Glutamatergic neuron (in vitro differentiated cells): ENCODE results near the gene HNF1B. TPM values are rescaled to one million over a fixed set of nuclear protein-coding genes. Genes with fewer than 3 reads are reported as not detected.

ENCODE experiments used
- DNase-seq: peaks from one replicate; pipeline ENCODE4 v3.0.0; 2022
- H3K27ac Mint-ChIP-seq: one replicate; pipeline ENCODE4 v1.8.0; 2020; ENCODE audit warnings: mild to moderate bottlenecking, mixed read lengths, inconsistent platforms; ENCODE audit not compliant: unreplicated experiment
- H3K27me3 Mint-ChIP-seq: one replicate; pipeline ENCODE4 v1.8.0; 2020; ENCODE audit warnings: mild to moderate bottlenecking, moderate library complexity, mixed read lengths, inconsistent platforms; ENCODE audit not compliant: unreplicated experiment
- H3K36me3 Mint-ChIP-seq: one replicate; pipeline ENCODE4 v1.8.0; 2020; ENCODE audit warnings: mild to moderate bottlenecking, mixed read lengths, inconsistent platforms; ENCODE audit not compliant: unreplicated experiment
- H3K4me1 Mint-ChIP-seq: one replicate; pipeline ENCODE4 v1.8.0; 2020; ENCODE audit warnings: mild to moderate bottlenecking, low read depth, mixed read lengths, inconsistent platforms; ENCODE audit not compliant: unreplicated experiment
- H3K4me3 Mint-ChIP-seq: one replicate; pipeline ENCODE4 v1.8.0; 2020; ENCODE audit warnings: mild to moderate bottlenecking, mixed read lengths, inconsistent platforms; ENCODE audit not compliant: unreplicated experiment
- H3K9me3 Mint-ChIP-seq: one replicate; pipeline ENCODE4 v1.8.0; 2020; ENCODE audit warnings: mild to moderate bottlenecking, moderate library complexity, mixed read lengths, inconsistent platforms; ENCODE audit not compliant: unreplicated experiment
- total RNA-seq: library from RNA; stranded (reverse); fragmentation: NEBNext Ultra II Directional; extraction: Animal tissue kit (Norgen Biotek cat#: 25700); gene quantifications from one replicate; pipeline ENCODE4 v1.2.1, GENCODE V29; 2021; ENCODE audit not compliant: unreplicated experiment
- TF ChIP-seq, protein P1 (sequence below): fragments of 200-600 bp; sonication (generic); IDR thresholded peaks from one replicate; pipeline ENCODE4 v1.5.0; 2021; ENCODE audit not compliant: partially characterized antibody, unreplicated experiment

The HNF1B gene
- total RNA-seq, 1 donor from 2014 or later = not detected

DNA sequence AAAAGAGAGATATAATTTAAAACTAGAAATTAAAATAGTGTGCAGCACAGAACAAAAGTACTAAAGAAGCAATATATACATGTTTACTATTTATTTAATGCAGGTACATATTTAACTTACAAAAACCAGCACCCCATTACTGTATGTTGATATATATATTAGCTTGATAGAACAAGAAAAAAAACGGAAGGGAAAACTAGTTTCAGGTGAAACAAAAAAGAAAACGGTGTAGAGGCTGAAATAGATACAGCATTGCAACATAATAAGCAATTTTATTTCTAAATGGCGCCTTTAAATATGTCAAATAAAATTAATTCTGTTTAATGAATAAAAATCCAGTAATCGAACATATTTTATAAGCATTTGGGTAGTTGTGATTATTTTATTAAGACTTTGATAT lies 3.9 kb downstream of the HNF1B start:
- Mint-ChIP-seq H3K36me3 (no peaks in the 10 kb centered on the region), H3K9me3 (peaks cover 5% of the 10 kb centered on the region), H3K4me1 (no peaks in the 10 kb centered on the region), H3K27ac (no peak overlapping the region), H3K27me3 (peaks cover 28% of the 10 kb centered on the region), H3K4me3 (no peak overlapping the region)
- TF ChIP-seq, protein P1, sequence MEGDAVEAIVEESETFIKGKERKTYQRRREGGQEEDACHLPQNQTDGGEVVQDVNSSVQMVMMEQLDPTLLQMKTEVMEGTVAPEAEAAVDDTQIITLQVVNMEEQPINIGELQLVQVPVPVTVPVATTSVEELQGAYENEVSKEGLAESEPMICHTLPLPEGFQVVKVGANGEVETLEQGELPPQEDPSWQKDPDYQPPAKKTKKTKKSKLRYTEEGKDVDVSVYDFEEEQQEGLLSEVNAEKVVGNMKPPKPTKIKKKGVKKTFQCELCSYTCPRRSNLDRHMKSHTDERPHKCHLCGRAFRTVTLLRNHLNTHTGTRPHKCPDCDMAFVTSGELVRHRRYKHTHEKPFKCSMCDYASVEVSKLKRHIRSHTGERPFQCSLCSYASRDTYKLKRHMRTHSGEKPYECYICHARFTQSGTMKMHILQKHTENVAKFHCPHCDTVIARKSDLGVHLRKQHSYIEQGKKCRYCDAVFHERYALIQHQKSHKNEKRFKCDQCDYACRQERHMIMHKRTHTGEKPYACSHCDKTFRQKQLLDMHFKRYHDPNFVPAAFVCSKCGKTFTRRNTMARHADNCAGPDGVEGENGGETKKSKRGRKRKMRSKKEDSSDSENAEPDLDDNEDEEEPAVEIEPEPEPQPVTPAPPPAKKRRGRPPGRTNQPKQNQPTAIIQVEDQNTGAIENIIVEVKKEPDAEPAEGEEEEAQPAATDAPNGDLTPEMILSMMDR = no peak
- DNase-seq = no peak

DNA sequence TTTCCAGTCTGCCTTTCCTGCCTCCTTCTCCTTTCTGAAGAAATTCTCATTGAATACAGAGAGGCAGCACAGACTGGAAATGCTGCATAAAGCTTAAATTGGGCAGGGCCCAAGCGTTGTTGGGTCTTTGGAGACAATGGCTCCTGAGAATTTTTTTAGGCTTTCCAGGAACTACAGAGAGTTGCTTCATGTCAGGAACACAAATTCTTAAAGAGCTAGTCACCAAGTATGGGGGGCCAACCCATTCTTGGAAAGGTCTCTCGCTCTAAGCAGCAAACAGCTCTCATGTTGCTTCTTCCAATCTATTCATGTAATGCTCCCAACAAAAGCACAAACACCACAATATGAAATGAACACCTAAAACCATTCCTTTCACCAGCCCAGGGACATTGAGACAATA lies 6.9 kb downstream of the HNF1B start:
- H3K9me3 Mint-ChIP-seq = peaks cover 5% of the 10 kb centered on the region
- H3K4me1 Mint-ChIP-seq = no peaks in the 10 kb centered on the region
- TF ChIP-seq, protein P1 = no peak
- H3K27ac Mint-ChIP-seq = no peak overlapping the region
- no peak for DNase-seq
- H3K36me3 Mint-ChIP-seq = no peaks in the 10 kb centered on the region
- H3K4me3 Mint-ChIP-seq = no peak overlapping the region
- H3K27me3 Mint-ChIP-seq = peaks cover 25% of the 10 kb centered on the region

- H3K36me3 Mint-ChIP-seq = no peaks in the 10 kb centered on the region
- H3K27ac Mint-ChIP-seq = no peak overlapping the region
- H3K9me3 Mint-ChIP-seq = peaks cover 5% of the 10 kb centered on the region
- TF ChIP-seq, protein P1 = no peak
- no peak for DNase-seq
- H3K27me3 Mint-ChIP-seq = peaks cover 23% of the 10 kb centered on the region
- no peak overlapping the region for H3K4me3 Mint-ChIP-seq
- H3K4me1 Mint-ChIP-seq = no peaks in the 10 kb centered on the region
These were observed 7.8 kb downstream of the HNF1B start for GRCh38 chr17:37737081-37737480.

DNA sequence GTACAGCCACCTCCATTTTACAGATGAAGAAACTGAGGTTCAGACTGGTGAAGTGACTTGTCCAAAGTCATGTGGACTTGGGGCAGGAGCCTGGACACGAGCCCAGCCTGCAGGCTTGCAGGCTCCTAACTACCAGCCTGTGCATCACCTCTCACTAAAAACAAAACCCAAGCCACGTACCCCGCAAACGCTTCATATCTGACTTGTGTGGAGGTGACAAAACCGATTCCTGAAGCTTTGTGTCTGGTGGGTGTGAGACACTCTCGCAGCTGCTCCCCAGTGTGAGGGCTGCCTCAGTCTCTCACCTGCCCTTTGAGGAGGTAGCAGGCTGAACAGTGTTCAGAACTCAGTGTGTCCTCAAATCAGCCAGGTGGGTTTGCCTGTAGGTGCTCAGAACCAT lies 8.4 kb downstream of the HNF1B start:
- H3K36me3 Mint-ChIP-seq = no peaks in the 10 kb centered on the region
- H3K4me3 Mint-ChIP-seq = no peak overlapping the region
- no peak overlapping the region for H3K27ac Mint-ChIP-seq
- no peaks in the 10 kb centered on the region for H3K4me1 Mint-ChIP-seq
- H3K27me3 Mint-ChIP-seq = peaks cover 24% of the 10 kb centered on the region
- peaks cover 2% of the 10 kb centered on the region for H3K9me3 Mint-ChIP-seq
- DNase-seq = no peak
- TF ChIP-seq, protein P1 = no peak

DNA sequence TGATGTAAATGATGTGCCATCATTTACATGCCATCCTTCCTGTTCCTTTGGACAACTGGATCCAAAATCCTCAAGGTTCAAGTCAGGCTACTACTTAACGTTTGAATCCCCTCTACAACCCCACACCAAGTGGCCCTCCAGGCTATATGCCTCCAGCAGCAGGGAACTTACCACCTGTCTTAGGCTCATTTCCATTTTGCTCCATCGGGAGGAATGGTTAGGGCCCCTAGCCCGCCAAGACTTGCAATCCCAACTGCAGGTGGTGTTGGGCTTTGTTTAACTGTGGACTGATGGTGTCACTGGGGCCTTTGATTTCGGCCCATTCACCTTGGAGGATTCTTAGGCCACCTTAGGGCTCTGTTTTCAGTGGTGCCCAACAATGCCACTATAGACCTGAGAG lies 9.7 kb downstream of the HNF1B start:
- Mint-ChIP-seq H3K36me3 (no peaks in the 10 kb centered on the region), H3K4me1 (no peaks in the 10 kb centered on the region), H3K4me3 (no peak overlapping the region), H3K27ac (no peak overlapping the region), H3K9me3 (peaks cover 4% of the 10 kb centered on the region), H3K27me3 (peaks cover 30% of the 10 kb centered on the region)
- DNase-seq = no peak
- TF ChIP-seq, protein P1 = no peak
